Parathyroid adenoma (tissue), 2 donors: ENCODE results near the gene KIAA0319L.

ENCODE experiments used
- H2AFZ ChIP-seq: fragments of 300-600 bp; sonication (generic); one replicate; pipeline ENCODE4 v1.7.0; 2017; ENCODE audit warnings: antibody characterized with exemption, mild to moderate bottlenecking
- H3K27ac ChIP-seq: fragments of 300-600 bp; sonication (generic); one replicate; pipeline ENCODE4 v1.7.0; 2017
- H3K27me3 ChIP-seq: fragments of 300-600 bp; sonication (generic); one replicate; pipeline ENCODE4 v1.7.0; 2017; ENCODE audit warnings: low read length; ENCODE audit not compliant: control insufficient read depth, insufficient read depth
- H3K36me3 ChIP-seq: fragments of 300-600 bp; sonication (generic); one replicate; pipeline ENCODE4 v1.7.0; 2017; ENCODE audit warnings: low read length; ENCODE audit not compliant: control insufficient read depth, insufficient read depth
- H3K4me1 ChIP-seq: fragments of 300-600 bp; sonication (generic); one replicate; pipeline ENCODE4 v1.7.0; 2017; ENCODE audit warnings: control low read depth
- H3K4me2 ChIP-seq: fragments of 300-600 bp; sonication (generic); one replicate; pipeline ENCODE4 v1.7.0; 2017; ENCODE audit warnings: low read length
- H3K4me3 ChIP-seq: fragments of 300-600 bp; sonication (generic); one replicate; pipeline ENCODE4 v1.7.0; 2017; ENCODE audit warnings: low read depth, low read length
- H3K79me2 ChIP-seq: fragments of 300-600 bp; sonication (generic); one replicate; pipeline ENCODE4 v1.7.0; 2017; ENCODE audit warnings: control low read depth
- H3K9ac ChIP-seq: fragments of 300-600 bp; sonication (generic); one replicate; pipeline ENCODE4 v1.7.0; 2017; ENCODE audit warnings: mild to moderate bottlenecking
- H3K9me3 ChIP-seq: fragments of 300-600 bp; sonication (generic); one replicate; pipeline ENCODE4 v1.7.0; 2017; ENCODE audit warnings: low read length; ENCODE audit not compliant: control insufficient read depth
- TF ChIP-seq, protein P1 (sequence below): fragments of 300-600 bp; sonication (generic); IDR thresholded peaks from one replicate; pipeline ENCODE4 v1.7.0; 2017; ENCODE audit warnings: antibody characterized with exemption, mild to moderate bottlenecking
- donor health status: primary hyperparathyroidism.

KIAA0319L gene

DNA sequence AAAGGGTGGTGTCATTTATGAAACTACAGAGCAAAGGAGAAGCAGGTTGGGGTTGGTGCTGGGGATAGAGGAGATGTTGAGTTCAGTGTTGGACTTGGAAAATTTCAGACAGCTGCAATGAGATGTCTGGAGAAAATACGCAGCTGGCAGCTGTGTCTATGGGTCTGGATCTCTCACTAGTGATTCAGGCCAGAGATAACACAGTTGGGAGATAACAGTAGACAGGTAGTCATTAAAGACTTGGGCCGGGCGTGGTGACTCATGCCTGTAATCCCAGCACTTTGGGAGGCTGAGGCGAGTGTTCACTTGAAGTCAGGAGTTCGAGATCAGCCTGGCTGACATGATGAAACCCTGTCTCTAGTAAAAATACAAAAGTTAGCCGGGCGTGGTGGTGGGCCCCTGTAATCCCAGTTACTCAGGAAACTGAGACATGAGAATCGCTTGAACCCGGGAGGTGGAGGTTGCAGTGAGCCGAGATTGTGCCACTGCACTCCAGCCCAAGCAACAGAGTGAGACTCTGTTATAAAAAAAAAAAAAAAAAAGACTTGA lies 13.5 kb upstream of the KIAA0319L start:
- Histone ChIP-seq H3K4me3 (no peak overlapping the region), H3K27me3 (no peaks in the 10 kb centered on the region), H3K4me1 (no peaks in the 10 kb centered on the region), H3K9ac (no peak overlapping the region), H2AFZ (no peak overlapping the region), H3K36me3 (no peaks in the 10 kb centered on the region), H3K79me2 (no peaks in the 10 kb centered on the region), H3K9me3 (no peaks in the 10 kb centered on the region), H3K4me2 (no peak overlapping the region), H3K27ac (no peak overlapping the region)
- TF ChIP-seq, protein P1, sequence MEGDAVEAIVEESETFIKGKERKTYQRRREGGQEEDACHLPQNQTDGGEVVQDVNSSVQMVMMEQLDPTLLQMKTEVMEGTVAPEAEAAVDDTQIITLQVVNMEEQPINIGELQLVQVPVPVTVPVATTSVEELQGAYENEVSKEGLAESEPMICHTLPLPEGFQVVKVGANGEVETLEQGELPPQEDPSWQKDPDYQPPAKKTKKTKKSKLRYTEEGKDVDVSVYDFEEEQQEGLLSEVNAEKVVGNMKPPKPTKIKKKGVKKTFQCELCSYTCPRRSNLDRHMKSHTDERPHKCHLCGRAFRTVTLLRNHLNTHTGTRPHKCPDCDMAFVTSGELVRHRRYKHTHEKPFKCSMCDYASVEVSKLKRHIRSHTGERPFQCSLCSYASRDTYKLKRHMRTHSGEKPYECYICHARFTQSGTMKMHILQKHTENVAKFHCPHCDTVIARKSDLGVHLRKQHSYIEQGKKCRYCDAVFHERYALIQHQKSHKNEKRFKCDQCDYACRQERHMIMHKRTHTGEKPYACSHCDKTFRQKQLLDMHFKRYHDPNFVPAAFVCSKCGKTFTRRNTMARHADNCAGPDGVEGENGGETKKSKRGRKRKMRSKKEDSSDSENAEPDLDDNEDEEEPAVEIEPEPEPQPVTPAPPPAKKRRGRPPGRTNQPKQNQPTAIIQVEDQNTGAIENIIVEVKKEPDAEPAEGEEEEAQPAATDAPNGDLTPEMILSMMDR, result no peak

DNA sequence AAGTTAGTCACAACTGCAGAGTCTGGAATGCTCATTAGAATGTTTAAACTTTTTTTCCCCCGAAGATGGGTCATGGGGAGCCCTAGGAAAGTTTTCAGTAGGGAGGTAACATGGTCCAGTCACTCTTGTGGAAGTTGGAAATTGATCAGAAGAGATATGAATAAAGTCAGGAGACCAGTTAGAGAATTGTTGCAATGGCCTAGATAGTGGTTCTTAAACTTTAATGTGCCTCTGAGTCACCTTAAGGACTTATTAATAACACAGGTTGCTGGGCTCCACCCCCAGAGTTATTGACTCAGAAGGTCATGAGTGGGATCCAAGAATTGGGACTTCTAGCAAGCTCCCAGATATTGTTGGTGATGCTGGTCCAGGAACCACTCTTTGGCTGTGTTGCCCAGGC lies 12.7 kb upstream of the KIAA0319L start:
- Histone ChIP-seq H3K36me3 (no peaks in the 10 kb centered on the region), H3K79me2 (no peaks in the 10 kb centered on the region), H2AFZ (no peak overlapping the region), H3K27ac (no peak overlapping the region), H3K27me3 (no peaks in the 10 kb centered on the region), H3K4me2 (no peak overlapping the region), H3K4me1 (no peaks in the 10 kb centered on the region), H3K9me3 (no peaks in the 10 kb centered on the region), H3K4me3 (no peak overlapping the region), H3K9ac (no peak overlapping the region)
- TF ChIP-seq, protein P1, result no peak

DNA sequence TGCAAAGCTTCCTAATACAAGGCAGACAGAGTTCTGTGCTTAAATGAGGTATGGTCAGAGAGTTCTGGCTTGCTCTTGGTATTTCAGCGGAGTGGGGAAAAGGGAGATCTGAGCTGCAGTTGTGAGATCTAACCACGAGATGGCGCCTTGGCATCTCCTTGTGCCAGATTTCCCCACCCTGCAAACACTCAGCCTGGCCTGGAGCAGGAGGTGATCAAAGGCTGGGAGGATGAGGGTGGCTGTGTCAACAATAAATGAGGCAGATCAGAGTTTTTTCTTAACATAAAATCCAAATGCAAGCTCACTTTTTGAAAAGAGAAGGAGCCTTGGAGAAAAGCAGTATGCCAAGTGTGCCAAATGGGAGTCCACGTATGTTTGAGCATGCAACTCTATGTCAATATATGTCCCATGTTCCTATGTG lies 11.8 kb upstream of the KIAA0319L start:
- Histone ChIP-seq H3K9ac (no peak overlapping the region), H2AFZ (no peak overlapping the region), H3K4me2 (no peak overlapping the region), H3K27ac (no peak overlapping the region), H3K79me2 (no peaks in the 10 kb centered on the region), H3K27me3 (no peaks in the 10 kb centered on the region), H3K36me3 (no peaks in the 10 kb centered on the region), H3K9me3 (no peaks in the 10 kb centered on the region), H3K4me1 (no peaks in the 10 kb centered on the region), H3K4me3 (no peak overlapping the region)
- TF ChIP-seq, protein P1, result peak; percentile 62

DNA sequence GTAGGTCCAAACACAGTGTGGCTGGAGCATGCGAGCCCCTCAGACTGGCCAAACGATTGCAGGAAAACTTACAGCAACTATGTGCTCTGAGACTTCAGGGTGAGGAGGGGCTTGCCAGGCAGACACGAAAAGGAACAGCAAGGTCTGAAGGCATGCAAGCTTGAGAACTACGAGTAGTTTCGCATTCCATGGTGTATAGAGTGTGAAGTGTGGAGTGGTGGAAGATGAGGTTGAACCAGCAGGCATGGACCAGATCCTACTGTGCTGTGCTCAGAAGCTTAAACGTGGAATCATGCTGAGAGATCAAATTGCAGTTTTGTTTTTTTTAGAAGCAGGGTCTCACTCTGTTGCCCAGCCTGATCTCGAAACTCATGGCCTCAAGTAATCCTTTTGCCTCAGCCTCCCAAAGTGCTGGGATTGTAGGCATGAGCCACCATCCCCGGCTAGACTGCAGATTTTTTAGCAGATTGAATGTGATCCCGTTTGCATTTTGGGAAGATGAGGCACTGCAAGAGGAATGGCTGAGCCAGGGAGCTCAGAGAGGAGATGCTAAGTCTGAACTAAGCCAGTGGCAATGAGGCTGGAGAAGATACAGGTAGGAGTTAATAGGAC lies 10.8 kb upstream of the KIAA0319L start:
- Histone ChIP-seq H3K9me3 (no peaks in the 10 kb centered on the region), H3K36me3 (no peaks in the 10 kb centered on the region), H3K79me2 (no peaks in the 10 kb centered on the region), H3K4me3 (no peak overlapping the region), H3K27ac (no peak overlapping the region), H3K4me1 (no peaks in the 10 kb centered on the region), H3K9ac (no peak overlapping the region), H3K27me3 (no peaks in the 10 kb centered on the region), H2AFZ (no peak overlapping the region), H3K4me2 (no peak overlapping the region)
- TF ChIP-seq, protein P1, result no peak

DNA sequence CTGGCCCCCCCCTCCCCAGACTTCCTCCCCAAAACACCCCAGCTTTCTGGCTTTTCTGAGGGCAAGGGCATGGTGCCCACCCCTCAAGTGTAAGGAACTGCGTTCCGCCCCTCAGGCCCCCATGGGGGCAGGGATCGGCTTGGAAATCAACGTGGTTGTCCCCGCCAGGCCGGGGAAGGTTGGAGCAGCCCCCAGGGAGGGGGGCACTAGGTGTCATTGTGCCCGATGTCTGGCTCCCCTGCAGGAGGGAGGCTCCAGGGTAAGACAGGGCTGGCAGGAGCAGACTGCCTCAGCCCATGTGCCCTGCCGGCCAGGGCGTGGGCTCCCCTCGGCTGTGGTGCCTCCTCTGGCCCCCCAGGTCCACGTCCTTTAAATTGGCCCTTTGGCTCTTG lies 8.5 kb upstream of the KIAA0319L start:
- Histone ChIP-seq H3K4me2 (no peak overlapping the region), H3K9ac (no peak overlapping the region), H3K27me3 (no peaks in the 10 kb centered on the region), H3K79me2 (no peaks in the 10 kb centered on the region), H3K4me1 (no peaks in the 10 kb centered on the region), H3K4me3 (no peak overlapping the region), H3K36me3 (no peaks in the 10 kb centered on the region), H3K9me3 (no peaks in the 10 kb centered on the region), H3K27ac (no peak overlapping the region), H2AFZ (no peak overlapping the region)
- TF ChIP-seq, protein P1, result no peak
